NT2/D1 (cell line): ENCODE measurements around the gene TRIM52.

Experiments
- SUZ12 ChIP-seq: IDR thresholded peaks from 2 replicates; pipeline ENCODE4 v1.6.1; 2011; ENCODE audit not compliant: insufficient read length, insufficient read depth; ENCODE audit errors: extremely low read depth
- YY1 ChIP-seq: IDR thresholded peaks from 2 replicates; pipeline ENCODE4 v1.6.1; 2011; ENCODE audit not compliant: insufficient read length, insufficient read depth
- ZNF274 ChIP-seq: IDR thresholded peaks from 2 replicates; pipeline ENCODE4 v1.6.1; 2011; ENCODE audit warnings: mild to moderate bottlenecking, low read depth, low read length

GRCh38 chr5:181283347-181283746 is 22.4 kb upstream of the TRIM52 start:
- TF ChIP-seq ZNF274 (no peak), SUZ12 (no peak), YY1 (no peak)
